GM23338 (cell line): ENCODE measurements around the gene MARCHF10. TPM values are rescaled to one million over a fixed set of nuclear protein-coding genes. Genes with fewer than 3 reads are reported as not detected.

Experiments used
- ATAC-seq: fragments of 200-7000 bp; cut with Tn5 transposase; 3 replicates; pipeline ENCODE4 v1.9.1; 2020
- DNase-seq: peaks from one replicate; pipeline ENCODE4 v3.0.0-alpha.2; 2015; ENCODE audit warnings: low spot score
- H2AFZ ChIP-seq: fragments of 200-600 bp; sonication (generic); 2 replicates; pipeline ENCODE4 v1.8.0; 2016; ENCODE audit warnings: antibody characterized with exemption, mild to moderate bottlenecking, moderate library complexity
- H3F3A ChIP-seq: fragments of 200-600 bp; sonication (generic); replicated peaks from 2 replicates; pipeline ENCODE4 v1.8.0; 2017; ENCODE audit warnings: antibody characterized with exemption, mixed run types, low read depth
- H3K27ac ChIP-seq: fragments of 200-600 bp; sonication (generic); 2 replicates; pipeline ENCODE4 v1.6.1; 2016; ENCODE audit warnings: low read depth
- H3K27me3 ChIP-seq: fragments of 200-600 bp; sonication (generic); 2 replicates; pipeline ENCODE4 v1.8.0; 2016; ENCODE audit warnings: mild to moderate bottlenecking, mixed run types, moderate library complexity; ENCODE audit not compliant: insufficient read depth
- H3K36me3 ChIP-seq: fragments of 200-600 bp; sonication (generic); 2 replicates; pipeline ENCODE4 v1.8.0; 2016; ENCODE audit warnings: mild to moderate bottlenecking; ENCODE audit not compliant: insufficient read depth
- H3K4me1 ChIP-seq: fragments of 200-600 bp; sonication (generic); 2 replicates; pipeline ENCODE4 v1.8.0; 2016; ENCODE audit warnings: mild to moderate bottlenecking, moderate library complexity; ENCODE audit not compliant: insufficient read depth
- H3K4me2 ChIP-seq: fragments of 200-600 bp; sonication (generic); 2 replicates; pipeline ENCODE4 v1.7.1; 2017; ENCODE audit warnings: mixed run types
- H3K4me3 ChIP-seq: fragments of 200-600 bp; sonication (generic); 2 replicates; pipeline ENCODE4 v1.6.1; 2016; ENCODE audit warnings: mixed run types
- H3K79me2 ChIP-seq: fragments of 200-600 bp; sonication (generic); replicated peaks from 2 replicates; pipeline ENCODE4 v1.8.0; 2017; ENCODE audit warnings: mild to moderate bottlenecking; ENCODE audit not compliant: insufficient read depth
- H3K9me2 ChIP-seq: fragments of 200-600 bp; sonication (generic); 2 replicates; pipeline ENCODE4 v1.8.0; 2017; ENCODE audit not compliant: insufficient read depth
- H4K20me1 ChIP-seq: fragments of 200-600 bp; sonication (generic); replicated peaks from 2 replicates; pipeline ENCODE4 v1.8.0; 2017; ENCODE audit warnings: mild to moderate bottlenecking; ENCODE audit not compliant: insufficient read depth
- H3K27ac Mint-ChIP-seq: 2 replicates; pipeline ENCODE4 v1.8.0; 2020; ENCODE audit warnings: inconsistent platforms, mild to moderate bottlenecking, moderate library complexity, mixed read lengths
- H3K27me3 Mint-ChIP-seq: 3 replicates; pipeline ENCODE4 v1.8.0; 2022; ENCODE audit warnings: low read depth, mild to moderate bottlenecking, moderate library complexity, mixed read lengths, inconsistent platforms; ENCODE audit not compliant: insufficient read depth, poor library complexity
- H3K36me3 Mint-ChIP-seq: 3 replicates; pipeline ENCODE4 v1.8.0; 2021; ENCODE audit warnings: low read depth, mild to moderate bottlenecking, inconsistent platforms, moderate library complexity, mixed read lengths
- H3K4me1 Mint-ChIP-seq: 3 replicates; pipeline ENCODE4 v1.8.0; 2020; ENCODE audit warnings: mild to moderate bottlenecking, inconsistent platforms, mixed read lengths
- H3K4me3 Mint-ChIP-seq: 3 replicates; pipeline ENCODE4 v1.8.0; 2021; ENCODE audit warnings: moderate library complexity, mild to moderate bottlenecking, inconsistent platforms, mixed read lengths
- H3K9me3 Mint-ChIP-seq: 3 replicates; pipeline ENCODE4 v1.8.0; 2020; ENCODE audit warnings: moderate library complexity, mild to moderate bottlenecking, inconsistent platforms, mixed read lengths
- CREB1 ChIP-seq: fragments of 250-450 bp; sonication (Bioruptor Pico); IDR thresholded peaks from 2 replicates; pipeline ENCODE4 v1.5.0; 2020; ENCODE audit warnings: low read depth, mild to moderate bottlenecking, moderate library complexity
- CTCF ChIP-seq, 2 experiments: fragments of 200-600 bp in 1 of 2; sonication (generic) in 1 of 2; conservative IDR thresholded peaks; 2 replicates each; pipeline versions ENCODE4 v1.5.1 to v1.6.1; 2016 to 2017; ENCODE audit warnings: antibody characterized with exemption in 2 of 2, low read depth in 2 of 2, mild to moderate bottlenecking in 2 of 2, moderate library complexity in 1 of 2
- ETS1 ChIP-seq: IDR thresholded peaks from 2 replicates; pipeline ENCODE4 v1.6.1; 2016; ENCODE audit warnings: antibody characterized with exemption
- EZH2 ChIP-seq: fragments of 200-600 bp; sonication (generic); IDR thresholded peaks from one replicate; pipeline ENCODE4 v1.8.0; 2017; ENCODE audit warnings: antibody characterized with exemption, mild to moderate bottlenecking, low read depth; ENCODE audit not compliant: unreplicated experiment
- JUNB ChIP-seq: IDR thresholded peaks from one replicate; pipeline ENCODE4 v1.6.1; 2016; ENCODE audit warnings: antibody characterized with exemption; ENCODE audit not compliant: unreplicated experiment
- NANOG ChIP-seq: IDR thresholded peaks from 2 replicates; pipeline ENCODE4 v1.6.1; 2016; ENCODE audit warnings: antibody characterized with exemption, borderline replicate concordance
- POLR2AphosphoS5 ChIP-seq: IDR thresholded peaks from 2 replicates; pipeline ENCODE4 v1.6.1; 2016; ENCODE audit warnings: antibody characterized with exemption, low read depth
- REST ChIP-seq: IDR thresholded peaks from one replicate; pipeline ENCODE4 v1.6.1; 2018; ENCODE audit warnings: antibody characterized with exemption; ENCODE audit not compliant: unreplicated experiment
- STAT1 ChIP-seq: IDR thresholded peaks from one replicate; pipeline ENCODE4 v1.6.1; 2016; ENCODE audit warnings: antibody characterized with exemption; ENCODE audit not compliant: unreplicated experiment
- ZNF114 ChIP-seq: fragments of 250-450 bp; sonication (Bioruptor Pico); IDR thresholded peaks from 2 replicates; pipeline ENCODE4 v1.5.0; 2020; ENCODE audit warnings: mild to moderate bottlenecking, moderate library complexity
- ZNF331 ChIP-seq: fragments of 250-450 bp; sonication (Bioruptor Pico); IDR thresholded peaks from 2 replicates; pipeline ENCODE4 v1.5.0; 2020; ENCODE audit warnings: low read depth, mild to moderate bottlenecking, moderate library complexity
- ZNF462 ChIP-seq: fragments of 250-450 bp; sonication (Bioruptor Pico); IDR thresholded peaks from 2 replicates; pipeline ENCODE4 v1.5.0; 2020; ENCODE audit warnings: mild to moderate bottlenecking, moderate library complexity
- polyA plus RNA-seq: library from polyadenylated mRNA; unstranded; fragments of >200 nt; fragmentation: Nextera tagmentation; extraction: Ambion mirVana; gene quantifications from 2 replicates; pipeline ENCODE4 v1.2.1, GENCODE V29; 2016
- total RNA-seq: library from RNA; depleted of rRNA; stranded (reverse); fragments of >200 nt; shearing (Covaris generic); gene quantifications from 2 replicates; pipeline ENCODE4 v1.2.3, GENCODE V29; 2014

Gene MARCHF10
- total and polyA plus RNA-seq, 2 experiments from 2014 or later, result 0.50 TPM; not detected in 1

- TF ChIP-seq NANOG, result no peak
- TF ChIP-seq STAT1, result no peak
- TF ChIP-seq ZNF331 (CRISPR knock-in tag), result no peak
- TF ChIP-seq ZNF114 (CRISPR knock-in tag), result no peak
These were observed 94.8 kb downstream of the MARCHF10 start (continued) for GRCh38 chr17:62713086-62713881.

- Histone ChIP-seq H3K4me3 (no peak overlapping the region), H3F3A (no peaks in the 10 kb centered on the region), H3K9me2 (no peaks in the 10 kb centered on the region), H2AFZ (no peak overlapping the region), H3K27ac (no peak overlapping the region), H3K36me3 (no peaks in the 10 kb centered on the region), H3K4me1 (0 out of 2 replicates have a peak, but pooled peaks cover 3% of the 10 kb centered on the region), H3K4me2 (no peak overlapping the region), H3K27me3 (no peaks in the 10 kb centered on the region), H4K20me1 (no peaks in the 10 kb centered on the region), H3K79me2 (no peaks in the 10 kb centered on the region)
- Mint-ChIP-seq H3K27ac (no peak overlapping the region), H3K27me3 (peaks cover 8% of the 10 kb centered on the region), H3K4me3 (no peak overlapping the region), H3K4me1 (peaks cover 17% of the 10 kb centered on the region), H3K36me3 (peaks cover 21% of the 10 kb centered on the region), H3K9me3 (peaks cover 23% of the 10 kb centered on the region)
- no peak for ATAC-seq
- DNase-seq, result no peak
- TF ChIP-seq NANOG (no peak), CREB1 (CRISPR knock-in tag) (no peak), JUNB (no peak), ZNF462 (CRISPR knock-in tag) (no peak), EZH2 (no peak), CTCF (conservative IDR thresholded peaks at IDR 0.05; ENCODE audit: low read depth in 2 of 2) (no peak), POLR2AphosphoS5 (no peak), ZNF114 (CRISPR knock-in tag) (no peak), STAT1 (no peak), ETS1 (no peak), REST (no peak)
These were observed 95.9 kb downstream of the MARCHF10 start for GRCh38 chr17:62712171-62712581.
